ENCODE measurements around the gene SLC30A2. TPM values are rescaled to one million over a fixed set of nuclear protein-coding genes. Genes with fewer than 3 reads are reported as not detected.

The SLC30A2 gene
- total and polyA plus RNA-seq, 9 of the 15 experiments (the other 6 are each of a cell fraction or from before 2014, with no cell fraction given): 0.01 to 0.18 (median 0.06) TPM; not detected in 3

DNA sequence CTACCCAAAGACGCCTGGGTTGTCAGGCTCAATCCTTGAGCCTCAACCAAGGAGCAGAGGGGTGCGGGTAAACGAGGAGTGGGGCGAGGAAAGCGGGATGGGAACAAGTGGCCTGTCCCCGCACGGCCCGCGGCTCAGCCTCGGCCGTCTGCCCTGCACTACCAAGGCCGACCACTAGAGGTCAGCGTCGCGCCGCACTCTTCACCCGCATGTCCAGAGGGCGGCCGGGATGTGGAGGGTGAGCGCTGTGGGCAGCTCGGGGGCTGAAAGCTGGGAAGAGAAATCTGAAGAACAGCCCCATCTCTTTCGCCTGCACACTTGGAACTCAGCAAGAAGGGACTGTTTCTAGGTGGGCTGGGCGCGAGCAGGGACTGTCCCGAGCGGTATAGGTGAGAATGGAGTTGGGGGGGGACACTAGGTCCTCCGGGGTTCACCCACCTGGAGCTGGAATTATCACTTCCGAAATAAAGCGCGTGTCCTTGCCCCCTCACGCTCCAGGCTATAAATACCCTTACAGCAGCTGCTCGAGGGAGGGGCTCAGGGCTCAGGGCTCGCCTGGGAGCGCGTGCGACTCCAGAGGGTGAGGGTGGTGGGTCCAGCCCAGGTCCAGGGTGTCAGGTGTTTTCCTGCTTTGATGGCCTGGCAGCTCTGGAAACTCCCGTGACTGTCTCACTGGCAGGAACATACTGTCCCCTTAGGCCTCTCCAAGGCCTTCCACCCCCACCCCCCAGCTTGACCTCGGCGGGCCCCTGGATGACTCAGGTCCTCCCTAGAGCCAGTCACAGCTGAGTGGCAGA is 9.8 kb downstream of the SLC30A2 start (continued):
- TF ChIP-seq MAFK (IDR thresholded peaks at IDR 0.05; ENCODE audit: low read length) (0 out of 2 replicates have a peak, but pooled peaks have one; percentile 30), TAF9B (IDR thresholded peaks at IDR 0.05; ENCODE audit: partially characterized antibody) (no peak), SMARCE1 (IDR thresholded peaks at IDR 0.05) (0 out of 2 replicates have a peak, but pooled peaks have one; percentile 9), FOXK1 (CRISPR knock-in tag; IDR thresholded peaks at IDR 0.05; ENCODE audit: borderline replicate concordance) (no peak; the same call in 1 of the 2 replicates), SMAD3 (CRISPR knock-in tag; conservative IDR thresholded peaks at IDR 0.05) (no peak), NFIX (CRISPR knock-in tag; IDR thresholded peaks at IDR 0.05; ENCODE audit: low read depth) (no peak), MCM2 (IDR thresholded peaks at IDR 0.05; ENCODE audit: low read depth) (no peak), ATF7 (IDR thresholded peaks at IDR 0.05) (no peak; the same call in 1 of the 2 replicates), XRCC3 (IDR thresholded peaks at IDR 0.05) (no peak), ZFP36 (IDR thresholded peaks at IDR 0.05; ENCODE audit: low read depth, low read length, partially characterized antibody) (no peak), ELF4 (CRISPR knock-in tag; IDR thresholded peaks at IDR 0.05) (no peak)
- TF ChIP-seq, protein P1, sequence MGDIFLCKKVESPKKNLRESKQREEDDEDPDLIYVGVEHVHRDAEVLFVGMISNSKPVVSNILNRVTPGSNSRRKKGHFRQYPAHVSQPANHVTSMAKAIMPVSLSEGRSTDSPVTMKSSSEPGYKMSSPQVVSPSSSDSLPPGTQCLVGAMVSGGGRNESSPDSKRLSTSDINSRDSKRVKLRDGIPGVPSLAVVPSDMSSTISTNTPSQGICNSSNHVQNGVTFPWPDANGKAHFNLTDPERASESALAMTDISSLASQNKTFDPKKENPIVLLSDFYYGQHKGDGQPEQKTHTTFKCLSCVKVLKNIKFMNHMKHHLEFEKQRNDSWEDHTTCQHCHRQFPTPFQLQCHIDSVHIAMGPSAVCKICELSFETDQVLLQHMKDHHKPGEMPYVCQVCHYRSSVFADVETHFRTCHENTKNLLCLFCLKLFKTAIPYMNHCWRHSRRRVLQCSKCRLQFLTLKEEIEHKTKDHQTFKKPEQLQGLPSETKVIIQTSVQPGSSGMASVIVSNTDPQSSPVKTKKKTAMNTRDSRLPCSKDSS (IDR thresholded peaks at IDR 0.05; ENCODE audit: low read depth, partially characterized antibody): no peak
- TF ChIP-seq, protein P2, sequence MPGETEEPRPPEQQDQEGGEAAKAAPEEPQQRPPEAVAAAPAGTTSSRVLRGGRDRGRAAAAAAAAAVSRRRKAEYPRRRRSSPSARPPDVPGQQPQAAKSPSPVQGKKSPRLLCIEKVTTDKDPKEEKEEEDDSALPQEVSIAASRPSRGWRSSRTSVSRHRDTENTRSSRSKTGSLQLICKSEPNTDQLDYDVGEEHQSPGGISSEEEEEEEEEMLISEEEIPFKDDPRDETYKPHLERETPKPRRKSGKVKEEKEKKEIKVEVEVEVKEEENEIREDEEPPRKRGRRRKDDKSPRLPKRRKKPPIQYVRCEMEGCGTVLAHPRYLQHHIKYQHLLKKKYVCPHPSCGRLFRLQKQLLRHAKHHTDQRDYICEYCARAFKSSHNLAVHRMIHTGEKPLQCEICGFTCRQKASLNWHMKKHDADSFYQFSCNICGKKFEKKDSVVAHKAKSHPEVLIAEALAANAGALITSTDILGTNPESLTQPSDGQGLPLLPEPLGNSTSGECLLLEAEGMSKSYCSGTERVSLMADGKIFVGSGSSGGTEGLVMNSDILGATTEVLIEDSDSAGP (CRISPR knock-in tag; IDR thresholded peaks at IDR 0.05): no peak
- TF ChIP-seq, protein P3, sequence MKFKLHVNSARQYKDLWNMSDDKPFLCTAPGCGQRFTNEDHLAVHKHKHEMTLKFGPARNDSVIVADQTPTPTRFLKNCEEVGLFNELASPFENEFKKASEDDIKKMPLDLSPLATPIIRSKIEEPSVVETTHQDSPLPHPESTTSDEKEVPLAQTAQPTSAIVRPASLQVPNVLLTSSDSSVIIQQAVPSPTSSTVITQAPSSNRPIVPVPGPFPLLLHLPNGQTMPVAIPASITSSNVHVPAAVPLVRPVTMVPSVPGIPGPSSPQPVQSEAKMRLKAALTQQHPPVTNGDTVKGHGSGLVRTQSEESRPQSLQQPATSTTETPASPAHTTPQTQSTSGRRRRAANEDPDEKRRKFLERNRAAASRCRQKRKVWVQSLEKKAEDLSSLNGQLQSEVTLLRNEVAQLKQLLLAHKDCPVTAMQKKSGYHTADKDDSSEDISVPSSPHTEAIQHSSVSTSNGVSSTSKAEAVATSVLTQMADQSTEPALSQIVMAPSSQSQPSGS (CRISPR knock-in tag; IDR thresholded peaks at IDR 0.05): no peak
- TF ChIP-seq, protein P4, sequence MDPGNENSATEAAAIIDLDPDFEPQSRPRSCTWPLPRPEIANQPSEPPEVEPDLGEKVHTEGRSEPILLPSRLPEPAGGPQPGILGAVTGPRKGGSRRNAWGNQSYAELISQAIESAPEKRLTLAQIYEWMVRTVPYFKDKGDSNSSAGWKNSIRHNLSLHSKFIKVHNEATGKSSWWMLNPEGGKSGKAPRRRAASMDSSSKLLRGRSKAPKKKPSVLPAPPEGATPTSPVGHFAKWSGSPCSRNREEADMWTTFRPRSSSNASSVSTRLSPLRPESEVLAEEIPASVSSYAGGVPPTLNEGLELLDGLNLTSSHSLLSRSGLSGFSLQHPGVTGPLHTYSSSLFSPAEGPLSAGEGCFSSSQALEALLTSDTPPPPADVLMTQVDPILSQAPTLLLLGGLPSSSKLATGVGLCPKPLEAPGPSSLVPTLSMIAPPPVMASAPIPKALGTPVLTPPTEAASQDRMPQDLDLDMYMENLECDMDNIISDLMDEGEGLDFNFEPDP (CRISPR knock-in tag; IDR thresholded peaks at IDR 0.05): no peak
- TF ChIP-seq, protein P5, sequence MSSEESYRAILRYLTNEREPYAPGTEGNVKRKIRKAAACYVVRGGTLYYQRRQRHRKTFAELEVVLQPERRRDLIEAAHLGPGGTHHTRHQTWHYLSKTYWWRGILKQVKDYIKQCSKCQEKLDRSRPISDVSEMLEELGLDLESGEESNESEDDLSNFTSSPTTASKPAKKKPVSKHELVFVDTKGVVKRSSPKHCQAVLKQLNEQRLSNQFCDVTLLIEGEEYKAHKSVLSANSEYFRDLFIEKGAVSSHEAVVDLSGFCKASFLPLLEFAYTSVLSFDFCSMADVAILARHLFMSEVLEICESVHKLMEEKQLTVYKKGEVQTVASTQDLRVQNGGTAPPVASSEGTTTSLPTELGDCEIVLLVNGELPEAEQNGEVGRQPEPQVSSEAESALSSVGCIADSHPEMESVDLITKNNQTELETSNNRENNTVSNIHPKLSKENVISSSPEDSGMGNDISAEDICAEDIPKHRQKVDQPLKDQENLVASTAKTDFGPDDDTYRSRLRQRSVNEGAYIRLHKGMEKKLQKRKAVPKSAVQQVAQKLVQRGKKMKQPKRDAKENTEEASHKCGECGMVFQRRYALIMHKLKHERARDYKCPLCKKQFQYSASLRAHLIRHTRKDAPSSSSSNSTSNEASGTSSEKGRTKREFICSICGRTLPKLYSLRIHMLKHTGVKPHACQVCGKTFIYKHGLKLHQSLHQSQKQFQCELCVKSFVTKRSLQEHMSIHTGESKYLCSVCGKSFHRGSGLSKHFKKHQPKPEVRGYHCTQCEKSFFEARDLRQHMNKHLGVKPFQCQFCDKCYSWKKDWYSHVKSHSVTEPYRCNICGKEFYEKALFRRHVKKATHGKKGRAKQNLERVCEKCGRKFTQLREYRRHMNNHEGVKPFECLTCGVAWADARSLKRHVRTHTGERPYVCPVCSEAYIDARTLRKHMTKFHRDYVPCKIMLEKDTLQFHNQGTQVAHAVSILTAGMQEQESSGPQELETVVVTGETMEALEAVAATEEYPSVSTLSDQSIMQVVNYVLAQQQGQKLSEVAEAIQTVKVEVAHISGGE (CRISPR knock-in tag; IDR thresholded peaks at IDR 0.05): no peak; a peak in 1 of 6 replicates
